T-helper 9 cell (primary cell): Measurements from ENCODE around the gene ZNF879.

Experiments used
- DNase-seq: peaks from one replicate; pipeline ENCODE4 v3.0.0-alpha.2; 2020
- total RNA-seq, 2 donors: gene quantifications; one replicate each; lab custom pipeline; 2026; lab: John Stamatoyannopoulos, UW

The ZNF879 gene
- total RNA-seq = 7.7 to 22.5 reads per million in 2 donors

- DNase-seq = peak; percentile 89
Observed at GRCh38 chr5:179023528-179024189, at the start of gene ZNF879. TSS of gene ZNF879 (plus strand) at chr5:179023804. CDS start at chr5:179025005, 1,201 bp downstream.

- DNase-seq = no peak
Observed at GRCh38 chr5:178981381-178981780, 42.2 kb upstream of the ZNF879 start.

DNA sequence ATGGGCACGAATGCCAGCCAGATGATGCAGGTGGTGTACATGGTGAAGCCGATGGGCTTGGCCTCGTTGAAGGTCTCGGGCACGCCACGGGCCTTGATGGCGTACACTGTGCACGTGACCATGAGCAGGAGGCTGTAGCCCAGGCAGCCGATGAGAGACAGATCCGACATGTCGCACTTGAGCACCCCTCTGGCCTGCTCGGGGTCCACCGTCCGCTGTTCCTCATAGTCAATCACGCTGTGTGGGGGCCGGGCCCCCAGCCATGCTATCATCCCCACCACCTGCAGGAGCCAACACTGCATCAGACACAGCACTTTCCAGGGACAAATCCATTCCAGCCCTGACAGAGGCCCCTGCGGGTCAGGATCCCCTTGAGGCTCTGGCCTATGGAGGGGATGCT, 40.7 kb upstream of the ZNF879 start:
- no peak for DNase-seq

DNA sequence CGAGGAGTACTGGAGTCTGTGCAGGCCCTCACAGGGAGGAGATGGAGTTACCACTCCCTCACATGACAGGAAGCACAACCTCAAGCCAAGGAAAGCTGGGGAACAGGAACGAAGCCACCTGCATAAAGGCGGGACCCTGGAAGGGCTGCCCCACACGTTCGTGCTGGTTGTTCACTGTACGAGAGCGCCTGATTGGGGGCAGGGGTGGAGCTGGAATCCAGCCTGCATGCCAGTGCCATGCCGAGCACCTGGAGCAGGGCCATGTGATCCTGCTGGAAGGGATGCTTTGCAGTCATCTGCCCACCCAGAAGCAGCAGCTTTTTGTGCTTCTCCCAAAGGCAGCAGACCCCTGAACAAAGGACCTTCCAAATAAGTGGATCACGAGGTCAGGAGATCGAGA, 39.9 kb upstream of the ZNF879 start:
- DNase-seq = no peak

GRCh38 chr5:178984145-178985072, 39.2 kb upstream of the ZNF879 start:
- DNase-seq = no peak

DNA sequence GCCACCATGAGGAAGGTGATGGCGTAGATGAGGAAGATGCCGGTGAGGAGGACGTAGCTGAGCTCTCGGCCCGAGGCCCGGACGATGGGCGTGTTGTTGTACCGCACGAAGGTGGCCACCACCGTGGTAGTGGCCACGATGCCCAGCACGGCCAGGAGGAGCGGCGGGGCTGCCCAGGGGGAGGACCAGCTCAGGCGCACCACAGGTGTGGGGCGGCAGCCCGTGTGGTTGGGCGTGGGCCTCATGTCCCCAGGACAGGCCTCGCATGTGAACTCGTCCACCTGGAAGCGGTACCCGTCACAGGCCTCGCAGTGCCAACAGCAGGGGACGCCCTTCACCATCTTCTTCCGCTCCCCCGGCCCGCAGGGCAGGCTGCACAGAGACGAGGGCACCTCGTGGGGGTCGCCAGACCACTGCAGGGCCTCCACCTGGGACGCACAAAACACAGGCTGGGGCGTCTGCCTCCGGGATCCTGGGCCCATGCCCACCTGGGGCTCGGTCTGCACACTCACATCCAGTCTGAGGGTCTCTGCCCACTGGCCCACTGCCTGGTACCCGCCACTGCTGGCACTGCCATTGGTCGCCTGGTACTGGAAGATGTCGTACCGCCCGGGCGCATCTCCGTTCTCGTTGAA, 37.2 kb upstream of the ZNF879 start:
- DNase-seq = no peak

DNA sequence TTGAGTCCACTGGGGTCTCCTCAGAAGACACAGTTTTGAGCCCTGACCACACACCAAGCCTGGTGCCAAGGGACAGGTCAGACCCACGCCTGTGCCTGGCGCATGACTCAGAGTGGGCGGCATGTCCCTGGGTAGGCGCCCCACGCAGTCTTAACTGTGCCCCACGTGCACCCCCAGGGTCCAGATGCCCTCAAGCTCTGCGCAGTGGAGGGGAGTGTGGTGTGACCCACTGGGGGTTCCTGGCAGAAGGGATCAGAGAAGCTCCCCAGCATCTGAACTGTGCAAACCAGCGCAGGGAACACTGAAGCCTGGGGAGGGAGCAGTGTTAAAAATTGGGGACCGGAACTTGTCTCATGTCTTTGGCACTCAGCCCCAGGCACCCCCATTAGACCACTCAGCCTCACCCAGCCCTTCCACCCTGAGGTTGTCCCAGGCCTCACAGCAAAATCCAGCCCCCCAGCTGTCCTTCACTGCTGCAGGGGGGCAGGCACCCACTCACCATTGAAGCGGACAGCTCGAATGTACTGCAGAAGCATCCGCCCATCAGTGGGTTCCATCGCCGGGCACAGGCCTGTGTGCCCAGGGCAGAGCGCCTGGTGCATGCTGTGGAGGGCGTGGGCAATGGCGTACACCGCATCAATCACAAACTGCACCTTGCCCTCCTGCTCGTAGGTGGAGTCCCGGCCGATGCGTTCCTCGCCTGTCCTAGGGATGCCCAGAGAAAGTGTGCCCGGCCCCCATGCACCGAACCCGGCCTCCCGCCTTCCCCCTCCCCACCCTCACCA, 35.0 kb upstream of the ZNF879 start:
- DNase-seq = no peak

DNA sequence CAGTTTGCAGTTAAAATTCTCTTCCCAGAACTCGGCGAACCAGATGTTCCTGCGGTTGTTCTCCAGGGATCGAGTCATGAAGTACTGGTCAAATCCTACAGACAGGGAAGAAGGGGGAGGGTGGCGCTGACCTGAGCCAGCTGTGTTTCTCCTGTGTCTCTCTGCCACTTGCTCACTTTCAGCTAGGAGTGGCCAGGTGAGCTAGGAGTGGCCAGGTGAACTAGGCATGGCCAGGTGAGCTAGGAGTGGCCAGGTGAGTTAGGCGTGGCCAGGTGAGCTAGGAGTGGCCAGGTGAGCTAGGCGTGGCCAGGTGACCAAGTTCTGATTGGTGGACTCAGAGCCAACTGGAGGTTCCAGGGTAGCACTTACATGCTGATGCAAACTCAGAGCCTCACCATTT, 34.3 kb upstream of the ZNF879 start:
- no peak for DNase-seq

- no peak for DNase-seq
Observed at GRCh38 chr5:178990491-178990890, 33.1 kb upstream of the ZNF879 start.

DNA sequence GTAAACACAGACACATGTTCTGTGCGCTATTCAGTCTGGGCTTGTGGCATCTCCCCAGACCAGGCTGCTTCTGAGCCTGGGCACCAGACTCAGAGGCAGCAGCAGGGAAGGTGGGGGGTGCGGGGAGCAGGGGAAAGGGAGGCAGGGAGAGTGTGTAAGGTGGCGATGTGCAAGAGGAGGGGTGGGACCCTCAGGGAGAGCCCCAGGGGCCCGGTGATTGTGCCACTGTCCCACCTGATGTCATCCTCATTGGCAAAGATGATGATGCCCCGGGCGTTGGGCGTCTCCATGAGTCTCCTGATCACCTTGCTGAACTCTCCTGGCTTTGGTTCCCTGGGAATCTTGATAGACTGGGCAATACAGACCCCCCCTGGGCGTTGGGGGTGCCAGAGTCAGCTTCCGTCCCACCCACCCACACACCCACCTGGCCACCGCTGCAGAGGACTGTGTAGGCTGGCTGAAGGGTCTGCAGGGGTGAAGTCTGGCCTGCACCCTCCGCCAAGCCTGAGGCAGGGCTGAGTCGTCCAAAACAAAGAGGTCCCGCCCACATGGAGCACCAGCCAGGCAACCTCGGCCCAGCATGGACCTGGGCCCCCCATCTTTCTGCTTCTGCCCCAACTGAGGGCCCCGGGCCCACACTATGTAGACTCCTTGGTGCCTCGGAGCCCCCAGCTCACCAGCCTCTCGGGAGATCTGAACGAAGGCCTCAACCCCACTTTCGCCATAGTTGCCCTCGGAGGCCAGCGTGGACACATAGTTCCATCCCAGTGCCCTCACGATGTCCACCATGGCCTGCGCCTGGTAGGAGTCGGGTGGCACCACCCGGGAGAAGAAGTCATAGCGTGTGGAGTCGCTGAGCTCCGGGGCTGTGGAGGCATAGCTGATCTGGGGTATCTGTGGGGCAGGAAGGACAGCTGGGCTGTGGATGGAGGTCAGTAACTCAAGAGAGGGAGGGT, 32.1 kb upstream of the ZNF879 start:
- DNase-seq = no peak

GRCh38 chr5:178992291-178992895, 31.2 kb upstream of the ZNF879 start:
- DNase-seq = no peak

DNA sequence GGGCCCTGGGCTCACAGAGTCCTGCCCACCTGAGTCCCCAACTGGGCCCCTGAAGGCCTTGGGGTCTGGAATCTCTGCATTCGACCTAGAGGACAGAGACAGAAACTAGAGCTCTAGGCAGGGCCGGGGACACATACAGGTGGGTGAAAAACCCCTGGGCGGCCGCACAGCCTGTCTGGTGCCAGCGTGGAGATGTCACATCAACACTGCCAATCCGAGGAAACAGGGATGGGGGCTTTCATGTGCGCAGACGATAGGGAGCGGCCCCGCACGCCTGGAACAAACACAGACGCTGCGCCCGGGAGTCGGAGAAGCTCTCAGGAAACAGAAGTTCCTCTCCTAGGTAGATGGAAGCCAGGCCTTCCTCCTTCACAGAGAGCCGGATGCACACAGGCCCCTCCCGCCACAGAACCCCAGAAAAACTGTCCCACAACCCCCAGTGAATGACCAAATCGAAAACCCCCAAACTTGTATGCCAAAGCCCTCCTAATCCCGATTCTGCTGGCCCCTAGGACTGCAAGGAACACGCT, 30.3 kb upstream of the ZNF879 start:
- no peak for DNase-seq

DNA sequence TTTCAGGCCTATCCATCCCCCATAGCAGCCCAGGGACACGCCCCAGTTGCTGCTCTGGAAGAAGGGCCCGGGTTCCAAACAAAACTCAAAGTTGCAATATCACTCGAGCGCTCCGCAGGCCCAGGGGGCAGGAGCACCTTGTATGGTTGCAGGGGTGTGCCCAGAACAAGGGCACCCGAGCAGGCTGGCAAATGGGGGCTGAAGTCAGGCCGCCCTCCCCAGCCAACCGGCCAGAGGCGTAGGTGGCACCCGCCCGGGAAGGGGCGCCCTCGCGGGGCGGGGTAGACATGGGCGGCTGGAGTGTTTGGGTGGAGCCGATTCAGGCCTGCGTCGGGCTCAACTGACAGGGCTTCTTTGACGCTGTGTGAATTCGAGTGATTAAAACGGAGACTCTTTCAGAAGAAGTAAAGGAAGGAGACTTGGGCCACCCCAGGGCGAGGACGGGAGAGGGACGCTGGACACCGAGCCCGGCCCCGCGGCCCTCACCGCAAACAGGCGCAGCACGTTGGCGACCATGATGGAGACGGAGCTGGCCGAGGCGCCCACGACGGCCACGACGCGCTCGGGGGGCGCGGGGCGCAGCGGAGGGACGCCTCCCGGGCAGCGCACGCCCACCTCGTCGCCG, 29.5 kb upstream of the ZNF879 start:
- DNase-seq = no peak

- no peak for DNase-seq
Observed at GRCh38 chr5:178994580-178995340, 28.8 kb upstream of the ZNF879 start, which contains the start of gene GRM6. TSS of gene GRM6 (minus strand) at chr5:178995320. CDS start at chr5:178994944, 376 bp downstream.

DNA sequence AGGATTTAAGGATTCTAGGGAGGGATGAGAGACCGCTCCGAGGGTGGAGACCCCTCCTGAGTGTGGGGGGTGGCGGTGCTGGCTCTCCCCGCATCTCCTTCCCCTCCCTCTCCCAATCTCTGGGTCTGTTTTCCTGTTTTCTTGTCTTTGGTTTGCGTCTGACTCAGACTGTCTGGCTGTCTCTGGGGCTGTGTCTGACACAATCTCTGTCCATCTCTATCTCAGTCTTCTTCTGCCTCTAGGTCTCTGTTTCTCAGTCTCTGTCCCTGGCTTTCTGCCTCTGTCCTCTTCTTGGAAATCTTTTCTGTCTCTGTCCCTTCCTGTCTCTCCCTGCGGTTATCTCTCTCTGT, 28.3 kb upstream of the ZNF879 start:
- no peak for DNase-seq

DNA sequence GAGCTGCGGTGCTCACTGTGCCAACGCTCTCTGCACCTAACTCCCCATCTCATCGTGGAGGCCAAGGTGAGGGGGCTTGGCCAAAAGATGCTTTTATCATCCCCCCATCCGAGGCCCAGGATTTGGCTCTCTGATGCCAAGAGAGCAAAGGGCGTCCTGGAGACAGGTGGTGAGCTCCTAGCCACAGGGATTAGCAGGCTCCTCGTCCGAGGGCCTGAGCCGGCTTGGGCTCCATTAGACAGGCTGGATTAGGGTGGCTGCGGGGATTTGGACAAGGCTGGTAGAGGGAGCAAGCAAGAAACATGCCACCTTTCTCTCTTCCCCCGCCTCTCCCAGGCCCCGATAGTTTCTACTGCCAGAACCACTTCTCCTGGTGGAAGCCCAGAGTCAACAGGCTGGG, 27.4 kb upstream of the ZNF879 start:
- no peak for DNase-seq

DNA sequence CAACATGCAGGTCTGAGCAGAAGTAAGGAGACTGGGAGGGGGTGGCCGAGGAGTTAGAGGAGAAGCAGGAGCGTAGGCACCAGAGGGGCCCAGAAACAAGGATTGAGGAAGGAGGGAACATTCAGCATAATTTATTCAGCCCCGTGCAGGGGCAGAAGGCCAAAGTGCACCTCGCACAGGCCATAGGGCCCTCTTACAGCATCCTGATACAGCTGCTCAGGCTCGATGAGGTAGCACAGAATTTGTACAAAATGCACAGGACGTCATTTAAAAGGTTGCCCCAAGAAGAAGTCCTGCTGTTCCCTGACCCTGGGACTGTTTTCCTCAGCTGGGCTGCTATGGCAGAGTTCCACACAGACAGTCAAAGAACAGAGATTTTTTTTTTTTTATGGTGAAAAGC, 26.4 kb upstream of the ZNF879 start:
- DNase-seq = no peak

- no peak for DNase-seq
Observed at GRCh38 chr5:178998441-178998840, 25.2 kb upstream of the ZNF879 start.

DNA sequence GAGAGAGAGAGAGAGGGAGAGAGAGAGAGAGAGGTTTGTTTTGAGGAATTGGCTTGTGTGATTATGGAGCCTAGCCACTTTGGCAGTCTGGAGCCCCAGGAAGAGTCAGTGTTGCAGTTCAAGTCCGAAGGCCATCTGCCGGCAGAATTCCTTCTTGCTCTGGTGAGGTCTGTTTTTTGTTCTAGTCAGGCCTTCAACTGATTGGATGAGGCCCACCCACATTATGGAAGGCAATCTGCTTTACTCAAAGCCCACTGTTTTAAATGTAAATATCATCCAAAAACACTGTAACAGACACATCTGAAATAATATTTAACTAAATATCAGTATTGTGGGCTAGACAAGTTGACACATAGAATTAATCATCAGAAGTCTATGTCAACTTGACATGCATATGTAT, 17.0 kb upstream of the ZNF879 start:
- no peak for DNase-seq

DNA sequence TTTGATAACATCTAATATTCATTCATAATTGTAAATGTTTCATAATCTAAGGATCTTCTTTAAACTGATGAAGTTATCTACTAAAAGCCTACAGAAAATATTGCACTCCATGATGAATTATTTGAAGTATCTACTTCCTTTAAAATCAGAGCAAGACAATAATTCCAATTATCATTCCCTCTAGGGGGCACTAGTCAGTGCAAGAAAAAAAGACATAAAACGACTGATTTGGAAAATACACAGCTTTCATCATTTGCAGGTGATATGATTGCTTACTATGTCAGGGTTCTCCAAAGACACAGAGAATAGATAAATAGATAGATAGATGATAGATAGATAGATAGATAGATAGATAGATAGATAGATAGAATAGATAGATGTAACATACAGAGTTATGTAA, 14.9 kb upstream of the ZNF879 start:
- no peak for DNase-seq
